K562 (cell line): ENCODE measurements around the gene GPHA2. TPM values are rescaled to one million over a fixed set of nuclear protein-coding genes. Genes with fewer than 3 reads are reported as not detected.

Experiments used
- ESRRA ChIP-seq: fragments of 450-650 bp; IDR thresholded peaks from 2 replicates; pipeline ENCODE4 v1.6.1; 2014; ENCODE audit warnings: low read depth, mild to moderate bottlenecking, moderate library complexity, borderline replicate concordance
- GTF2E2 ChIP-seq: fragments of 200-800 bp; sonication (Bioruptor generic); IDR thresholded peaks from 2 replicates; pipeline ENCODE4 v1.6.1; 2016; ENCODE audit warnings: missing genetic modification characterization, missing compliant biosample characterization
- ILK ChIP-seq: fragments of 450-650 bp; IDR thresholded peaks from 2 replicates; pipeline ENCODE4 v1.6.1; 2016; ENCODE audit warnings: missing genetic modification characterization, low read depth, mild to moderate bottlenecking, missing compliant biosample characterization, moderate library complexity, borderline replicate concordance
- KHSRP ChIP-seq: fragments of 450-650 bp; IDR thresholded peaks from 2 replicates; pipeline ENCODE4 v1.6.1; 2017
- MAFG ChIP-seq: fragments of 450-650 bp; conservative IDR thresholded peaks from 2 replicates; pipeline ENCODE4 v1.6.1; 2016; ENCODE audit warnings: missing genetic modification characterization, missing compliant biosample characterization
- MXD1 ChIP-seq: fragments of 250-450 bp; sonication (Bioruptor Pico); IDR thresholded peaks from 2 replicates; pipeline ENCODE4 v1.8.0; 2021; ENCODE audit warnings: borderline replicate concordance, mild to moderate bottlenecking, moderate library complexity; ENCODE audit not compliant: poor library complexity, severe bottlenecking
- MYBL2 ChIP-seq, 2 experiments: fragments of 450-650 bp in 1 of 2; sonication (generic) in 1 of 2; formaldehyde crosslinking in 1 of 2; IDR thresholded peaks; 2 replicates each; pipeline versions ENCODE4 v1.6.1 to v1.8.1; 2017 to 2022; ENCODE audit warnings: borderline replicate concordance in 1 of 2, inconsistent platforms in 1 of 2, low read depth in 1 of 2, mild to moderate bottlenecking in 1 of 2, missing genetic modification reagents in 1 of 2, moderate library complexity in 1 of 2
- NCOA6 ChIP-seq: fragments of 450-650 bp; IDR thresholded peaks from 2 replicates; pipeline ENCODE4 v1.6.1; 2017; ENCODE audit warnings: mild to moderate bottlenecking
- NELFE ChIP-seq: IDR thresholded peaks from 2 replicates; pipeline ENCODE4 v1.6.1; 2011; ENCODE audit warnings: mild to moderate bottlenecking; ENCODE audit not compliant: insufficient read depth, insufficient read length
- NEUROD1 ChIP-seq: fragments of 150-350 bp; IDR thresholded peaks from 2 replicates; pipeline ENCODE4 v1.6.1; 2014; ENCODE audit warnings: borderline replicate concordance, low read length, low read depth; ENCODE audit not compliant: partially characterized antibody
- PCBP1 ChIP-seq: fragments of 200-400 bp; formaldehyde crosslinking; IDR thresholded peaks from 2 replicates; pipeline ENCODE4 v1.6.1; 2018; ENCODE audit warnings: mild to moderate bottlenecking, low read depth, low read length; ENCODE audit not compliant: poor library complexity, severe bottlenecking
- POLR2A ChIP-seq: fragments of 450-650 bp; conservative IDR thresholded peaks from 2 replicates; pipeline ENCODE4 v1.6.1; 2016
- PTBP1 ChIP-seq: fragments of 200-400 bp; formaldehyde crosslinking; IDR thresholded peaks from 2 replicates; pipeline ENCODE4 v1.6.1; 2017; ENCODE audit warnings: low read depth, low read length
- TEAD2 ChIP-seq: fragments of 450-650 bp; IDR thresholded peaks from 2 replicates; pipeline ENCODE4 v1.6.1; 2016; ENCODE audit warnings: missing genetic modification characterization, control low read depth, missing compliant biosample characterization
- THRAP3 ChIP-seq: fragments of 450-650 bp; IDR thresholded peaks from 2 replicates; pipeline ENCODE4 v1.6.1; 2016; ENCODE audit warnings: mild to moderate bottlenecking, inconsistent platforms, borderline replicate concordance
- TRIM24 ChIP-seq, 2 experiments: fragments of 450-650 bp; IDR thresholded peaks; 2 replicates each; pipeline ENCODE4 v1.6.1; 2016
- ZBED1 ChIP-seq: IDR thresholded peaks from 2 replicates; pipeline ENCODE4 v1.6.1; 2014
- ZBTB1 ChIP-seq: sonication (generic); formaldehyde crosslinking; IDR thresholded peaks from 2 replicates; pipeline ENCODE4 v1.8.1; 2023; ENCODE audit warnings: missing genetic modification reagents, low read depth, mild to moderate bottlenecking, borderline replicate concordance
- ZNF280A ChIP-seq: fragments of 450-650 bp; IDR thresholded peaks from 2 replicates; pipeline ENCODE4 v1.6.1; 2018; ENCODE audit warnings: mild to moderate bottlenecking, low read depth; ENCODE audit not compliant: partially characterized antibody
- polyA plus RNA-seq, 8 experiments: library from polyadenylated mRNA; depleted of rRNA in 4 of 8; stranded (reverse) in 5 of 8; unstranded in 3 of 8; fragments of >200 nt; fragmentation: Nextera tagmentation in 2 of 8; fragmentation: Illumina TruSeq in 1 of 8; extraction: Ambion mirVana in 2 of 8; extraction: Trizol in 1 of 8; gene quantifications; 2 replicates each; pipeline versions ENCODE4 v1.2.1 to v1.2.3, GENCODE V29; 2011 to 2014; ENCODE audit warnings: inconsistent platforms in 1 of 8, missing spikeins in 1 of 8
- total RNA-seq, 7 experiments: library from RNA; depleted of rRNA in 6 of 7; stranded (reverse); fragments of >200 nt in 6 of 7; fragmentation: Illumina TruSeq in 2 of 7; extraction: Trizol in 2 of 7; gene quantifications; 2 replicates each; pipeline versions ENCODE4 v1.2.1 to v1.2.3, GENCODE V29; 2011 to 2021; ENCODE audit warnings: low replicate concordance in 1 of 7
- TF ChIP-seq, protein P1 (sequence below): sonication (generic); formaldehyde crosslinking; IDR thresholded peaks from 2 replicates; pipeline ENCODE4 v1.4.0; 2020; ENCODE audit warnings: mild to moderate bottlenecking, missing genetic modification reagents
- TF ChIP-seq, protein P2 (sequence below): fragments of 250-450 bp; sonication (Bioruptor Pico); IDR thresholded peaks from 2 replicates; pipeline ENCODE4 v1.5.0; 2021
- TF ChIP-seq, protein P3 (sequence below): sonication (generic); formaldehyde crosslinking; IDR thresholded peaks from 2 replicates; pipeline ENCODE4 v1.8.1; 2023; ENCODE audit warnings: mild to moderate bottlenecking, missing genetic modification reagents

Gene GPHA2
- total and polyA plus RNA-seq, 9 of the 15 experiments (the other 6 are each of a cell fraction or from before 2014, with no cell fraction given) = 0.17 to 0.22 TPM; not detected in 7

- TF ChIP-seq MYBL2 (IDR thresholded peaks at IDR 0.05; ENCODE audit: low read depth) = no peak; the same call in 1 of the 2 replicates
- no peak for TF ChIP-seq MYBL2 (CRISPR knock-in tag; IDR thresholded peaks at IDR 0.05; ENCODE audit: borderline replicate concordance)
- TF ChIP-seq PTBP1 = no peak
- TF ChIP-seq POLR2A = peak; percentile 66; the same call in 1 of the 2 replicates
- peak; percentile 46 for TF ChIP-seq MXD1 (CRISPR knock-in tag)
- no peak for TF ChIP-seq KHSRP
- TF ChIP-seq ILK = no peak
- TF ChIP-seq ZBED1 = no peak; the same call in 1 of the 2 replicates
- TF ChIP-seq NEUROD1 = peak; percentile 34
- TF ChIP-seq ESRRA = no peak
- no peak for TF ChIP-seq ZBTB1 (CRISPR knock-in tag)
- TF ChIP-seq PCBP1 = no peak
- no peak for TF ChIP-seq GTF2E2 (tag)
- TF ChIP-seq NCOA6 = no peak
- TF ChIP-seq, protein P1, sequence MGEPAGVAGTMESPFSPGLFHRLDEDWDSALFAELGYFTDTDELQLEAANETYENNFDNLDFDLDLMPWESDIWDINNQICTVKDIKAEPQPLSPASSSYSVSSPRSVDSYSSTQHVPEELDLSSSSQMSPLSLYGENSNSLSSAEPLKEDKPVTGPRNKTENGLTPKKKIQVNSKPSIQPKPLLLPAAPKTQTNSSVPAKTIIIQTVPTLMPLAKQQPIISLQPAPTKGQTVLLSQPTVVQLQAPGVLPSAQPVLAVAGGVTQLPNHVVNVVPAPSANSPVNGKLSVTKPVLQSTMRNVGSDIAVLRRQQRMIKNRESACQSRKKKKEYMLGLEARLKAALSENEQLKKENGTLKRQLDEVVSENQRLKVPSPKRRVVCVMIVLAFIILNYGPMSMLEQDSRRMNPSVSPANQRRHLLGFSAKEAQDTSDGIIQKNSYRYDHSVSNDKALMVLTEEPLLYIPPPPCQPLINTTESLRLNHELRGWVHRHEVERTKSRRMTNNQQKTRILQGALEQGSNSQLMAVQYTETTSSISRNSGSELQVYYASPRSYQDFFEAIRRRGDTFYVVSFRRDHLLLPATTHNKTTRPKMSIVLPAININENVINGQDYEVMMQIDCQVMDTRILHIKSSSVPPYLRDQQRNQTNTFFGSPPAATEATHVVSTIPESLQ (CRISPR knock-in tag) = no peak
- TF ChIP-seq, protein P2, sequence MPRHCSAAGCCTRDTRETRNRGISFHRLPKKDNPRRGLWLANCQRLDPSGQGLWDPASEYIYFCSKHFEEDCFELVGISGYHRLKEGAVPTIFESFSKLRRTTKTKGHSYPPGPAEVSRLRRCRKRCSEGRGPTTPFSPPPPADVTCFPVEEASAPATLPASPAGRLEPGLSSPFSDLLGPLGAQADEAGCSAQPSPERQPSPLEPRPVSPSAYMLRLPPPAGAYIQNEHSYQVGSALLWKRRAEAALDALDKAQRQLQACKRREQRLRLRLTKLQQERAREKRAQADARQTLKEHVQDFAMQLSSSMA = no peak
- TF ChIP-seq THRAP3 = peak; percentile 67; the same call in 1 of the 2 replicates
- no peak for TF ChIP-seq NELFE
- peak; percentile 61 for TF ChIP-seq MAFG (tag)
- TF ChIP-seq TEAD2 (tag) = no peak
- TF ChIP-seq, protein P3, sequence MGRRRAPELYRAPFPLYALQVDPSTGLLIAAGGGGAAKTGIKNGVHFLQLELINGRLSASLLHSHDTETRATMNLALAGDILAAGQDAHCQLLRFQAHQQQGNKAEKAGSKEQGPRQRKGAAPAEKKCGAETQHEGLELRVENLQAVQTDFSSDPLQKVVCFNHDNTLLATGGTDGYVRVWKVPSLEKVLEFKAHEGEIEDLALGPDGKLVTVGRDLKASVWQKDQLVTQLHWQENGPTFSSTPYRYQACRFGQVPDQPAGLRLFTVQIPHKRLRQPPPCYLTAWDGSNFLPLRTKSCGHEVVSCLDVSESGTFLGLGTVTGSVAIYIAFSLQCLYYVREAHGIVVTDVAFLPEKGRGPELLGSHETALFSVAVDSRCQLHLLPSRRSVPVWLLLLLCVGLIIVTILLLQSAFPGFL (CRISPR knock-in tag) = no peak
- TF ChIP-seq TRIM24 (IDR thresholded peaks at IDR 0.05) = peak in 1 of 2 experiments; percentile 53; a peak in 3 of 4 replicates
- no peak for TF ChIP-seq ZNF280A
Measured at GRCh38 chr11:64885367-64886286, 50.1 kb downstream of the GPHA2 start (continued).
